Upper lobe of right lung (tissue), 1 donor: Measurements from ENCODE around the gene NPAS3. TPM values are rescaled to one million over a fixed set of nuclear protein-coding genes. Genes with fewer than 3 reads are reported as not detected.

ENCODE experiments used
- ATAC-seq: fragments of 200-7000 bp; cut with Tn5 transposase; one replicate; pipeline ENCODE4 v1.9.1; 2020; ENCODE audit warnings: mild to moderate bottlenecking, moderate library complexity
- DNase-seq: peaks from one replicate; pipeline ENCODE4 v3.0.0-alpha.2; 2020
- H3K27ac ChIP-seq: fragments of 200-600 bp; one replicate; pipeline ENCODE4 v1.8.0; 2022
- H3K27me3 ChIP-seq: fragments of 200-600 bp; one replicate; pipeline ENCODE4 v1.8.0; 2022; ENCODE audit warnings: mild to moderate bottlenecking
- H3K36me3 ChIP-seq: fragments of 200-600 bp; one replicate; pipeline ENCODE4 v1.8.0; 2022
- H3K4me1 ChIP-seq: fragments of 200-600 bp; one replicate; pipeline ENCODE4 v1.8.0; 2022
- H3K4me3 ChIP-seq: fragments of 200-600 bp; one replicate; pipeline ENCODE4 v1.8.0; 2022; ENCODE audit warnings: mild to moderate bottlenecking
- H3K9me3 ChIP-seq: fragments of 200-600 bp; one replicate; pipeline ENCODE4 v1.8.0; 2022
- CTCF ChIP-seq: fragments of 200-600 bp; IDR thresholded peaks from one replicate; pipeline ENCODE4 v1.8.0; 2022; ENCODE audit warnings: antibody characterized with exemption
- intact Hi-C: fragments of 100-400 bp; cut with DNase I; formaldehyde crosslinking; loops from one replicate; pipeline ENCODE4 v1.11.0; 2022
- total RNA-seq: library from RNA; stranded (reverse); fragmentation: NEBNext Ultra II Directional; extraction: Animal tissue kit (Norgen Biotek cat#: 25700); gene quantifications from one replicate; pipeline ENCODE4 v1.2.1, GENCODE V29; 2021
- donor health status: DM: no; HTN: yes; CAD: no; lungs with severe emphysema.

NPAS3 gene
- total RNA-seq, 1 donor from 2014 or later: 1.2 TPM

GRCh38 chr14:32967421-32967820 is 28.7 kb downstream of the NPAS3 start:
- Histone ChIP-seq H3K4me1 (no peaks in the 10 kb centered on the region), H3K36me3 (no peaks in the 10 kb centered on the region), H3K9me3 (no peaks in the 10 kb centered on the region), H3K4me3 (no peak overlapping the region), H3K27me3 (no peaks in the 10 kb centered on the region), H3K27ac (no peak overlapping the region)
- intact Hi-C loops: no loop called here
- ATAC-seq: no peak
- TF ChIP-seq CTCF: no peak
- no peak for DNase-seq

GRCh38 chr14:32968972-32969544 is 30.4 kb downstream of the NPAS3 start:
- H3K36me3 ChIP-seq: no peaks in the 10 kb centered on the region
- DNase-seq (no peak), ATAC-seq (no peak)
- no peaks in the 10 kb centered on the region for H3K9me3 ChIP-seq
- H3K27me3 ChIP-seq: no peaks in the 10 kb centered on the region
- no peak overlapping the region for H3K27ac ChIP-seq
- no peak overlapping the region for H3K4me3 ChIP-seq
- intact Hi-C loops: no loop called here
- TF ChIP-seq CTCF: no peak
- H3K4me1 ChIP-seq: no peaks in the 10 kb centered on the region

DNA sequence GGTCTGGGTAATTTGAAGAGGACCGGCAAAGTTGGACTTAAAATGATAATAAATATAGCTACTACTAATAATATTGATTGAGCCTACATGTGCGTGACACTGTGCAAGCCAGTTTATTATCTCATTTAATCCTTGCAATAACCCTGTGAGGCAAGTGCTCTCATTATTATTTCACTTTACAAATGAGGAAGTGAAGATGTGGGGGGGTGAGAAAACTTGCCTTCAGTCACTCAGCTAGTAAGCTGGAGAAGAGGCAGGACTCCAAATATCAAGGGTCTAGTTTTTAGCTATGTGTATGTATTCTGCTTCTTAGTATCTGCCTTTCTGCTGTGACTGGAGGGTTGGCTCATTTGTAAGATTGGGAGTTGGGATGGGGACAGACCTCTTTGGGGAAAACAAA is 39.2 kb downstream of the NPAS3 start:
- ATAC-seq (no peak), DNase-seq (no peak)
- Histone ChIP-seq H3K4me1 (no peaks in the 10 kb centered on the region), H3K36me3 (no peaks in the 10 kb centered on the region), H3K27ac (no peak overlapping the region), H3K27me3 (no peaks in the 10 kb centered on the region), H3K9me3 (no peaks in the 10 kb centered on the region), H3K4me3 (no peak overlapping the region)
- TF ChIP-seq CTCF: no peak
- intact Hi-C loops: no loop called here

- no peak for TF ChIP-seq CTCF
- H3K27me3 ChIP-seq: no peaks in the 10 kb centered on the region
- DNase-seq (no peak), ATAC-seq (no peak)
- H3K9me3 ChIP-seq: no peaks in the 10 kb centered on the region
- no peak overlapping the region for H3K27ac ChIP-seq
- intact Hi-C loops: no loop called here
- H3K36me3 ChIP-seq: no peaks in the 10 kb centered on the region
- no peaks in the 10 kb centered on the region for H3K4me1 ChIP-seq
- no peak overlapping the region for H3K4me3 ChIP-seq
Measured at GRCh38 chr14:32978691-32979255, 40.1 kb downstream of the NPAS3 start.

DNA sequence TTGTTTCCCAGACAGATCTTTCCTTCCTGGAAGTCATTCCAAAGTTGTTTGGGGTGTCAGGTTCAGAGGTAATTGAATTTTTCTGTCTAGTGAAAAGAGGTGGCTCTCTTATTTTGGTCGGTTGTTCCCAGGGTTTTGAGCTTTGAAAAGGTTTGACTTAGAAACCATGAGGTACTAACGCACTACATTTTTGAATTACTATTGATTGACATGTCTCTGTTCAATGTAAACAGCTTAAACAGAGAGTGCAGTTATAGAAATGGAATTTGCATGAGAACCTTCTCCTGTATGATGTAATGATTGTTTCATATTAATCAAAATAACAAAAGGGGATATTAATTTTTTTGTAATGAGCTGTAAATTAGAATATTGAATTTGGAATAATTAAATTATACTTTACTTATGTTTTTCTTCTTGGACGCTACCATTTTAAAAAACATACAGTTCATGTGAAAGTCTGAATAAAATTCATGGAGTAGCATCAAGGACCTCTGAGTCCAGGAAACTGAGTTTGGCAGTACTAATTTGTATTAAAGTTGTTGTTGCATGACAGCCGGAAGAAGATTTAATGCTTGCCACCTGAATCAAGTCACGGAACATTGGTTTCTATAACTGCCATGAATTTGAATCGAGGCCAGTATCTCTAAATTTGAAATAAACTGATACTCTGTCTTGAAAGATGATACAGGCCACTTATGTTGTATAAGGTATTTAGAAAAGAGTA is 41.7 kb downstream of the NPAS3 start:
- H3K4me1 ChIP-seq: no peaks in the 10 kb centered on the region
- ATAC-seq (no peak), DNase-seq (no peak)
- intact Hi-C loops: no loop called here
- no peaks in the 10 kb centered on the region for H3K9me3 ChIP-seq
- no peak for TF ChIP-seq CTCF
- no peak overlapping the region for H3K4me3 ChIP-seq
- no peaks in the 10 kb centered on the region for H3K36me3 ChIP-seq
- no peaks in the 10 kb centered on the region for H3K27me3 ChIP-seq
- no peak overlapping the region for H3K27ac ChIP-seq
